ENCODE results near the gene ZSWIM4.

Gene ZSWIM4

DNA sequence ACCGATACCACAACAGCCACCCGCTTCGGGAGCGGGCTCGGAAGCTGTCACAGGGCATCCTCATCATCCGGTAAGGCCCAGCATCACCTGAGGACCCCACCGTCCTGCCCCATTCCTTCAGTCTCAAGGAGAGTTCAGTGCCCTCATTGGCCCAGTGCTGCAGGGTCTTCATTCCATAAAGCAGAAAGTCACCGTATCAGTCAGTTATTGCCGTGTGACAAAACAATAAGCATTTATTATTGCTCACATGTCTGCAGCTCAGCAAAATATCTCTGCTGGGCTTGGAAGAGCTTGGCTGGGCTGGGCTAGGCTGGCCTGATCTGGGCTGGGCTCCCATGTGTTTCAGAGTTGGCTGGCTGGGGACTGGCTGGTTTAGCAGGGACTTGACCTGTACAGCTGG, 39.0 kb upstream of the ZSWIM4 start:
- Histone ChIP-seq H3K79me2 (ENCODE audit: low read length) (no peaks in the 10 kb centered on the region), H3K9me3 (ENCODE audit: insufficient read depth, low read length) (no peaks in the 10 kb centered on the region), H4K20me1 (ENCODE audit: insufficient read depth, low read length) (no peaks in the 10 kb centered on the region), H2AFZ (ENCODE audit: low read depth, low read length) (no peak overlapping the region), H3K36me3 (replicated peaks; ENCODE audit: low read depth, low read length) (peaks cover 32% of the 10 kb centered on the region), H3K4me3 (ENCODE audit: low read length) (no peak overlapping the region), H3K27ac (ENCODE audit: low read length) (no peak overlapping the region), H3K4me2 (ENCODE audit: low read length) (no peak overlapping the region), H3K9ac (ENCODE audit: low read length) (no peak overlapping the region), H3K4me1 (ENCODE audit: low read length) (no peaks in the 10 kb centered on the region), H3K27me3 (ENCODE audit: low read depth, low read length) (no peaks in the 10 kb centered on the region)
- TF ChIP-seq EZH2phosphoT487 (IDR thresholded peaks at IDR 0.05; ENCODE audit: low read depth): no peak
- TF ChIP-seq, protein P1, sequence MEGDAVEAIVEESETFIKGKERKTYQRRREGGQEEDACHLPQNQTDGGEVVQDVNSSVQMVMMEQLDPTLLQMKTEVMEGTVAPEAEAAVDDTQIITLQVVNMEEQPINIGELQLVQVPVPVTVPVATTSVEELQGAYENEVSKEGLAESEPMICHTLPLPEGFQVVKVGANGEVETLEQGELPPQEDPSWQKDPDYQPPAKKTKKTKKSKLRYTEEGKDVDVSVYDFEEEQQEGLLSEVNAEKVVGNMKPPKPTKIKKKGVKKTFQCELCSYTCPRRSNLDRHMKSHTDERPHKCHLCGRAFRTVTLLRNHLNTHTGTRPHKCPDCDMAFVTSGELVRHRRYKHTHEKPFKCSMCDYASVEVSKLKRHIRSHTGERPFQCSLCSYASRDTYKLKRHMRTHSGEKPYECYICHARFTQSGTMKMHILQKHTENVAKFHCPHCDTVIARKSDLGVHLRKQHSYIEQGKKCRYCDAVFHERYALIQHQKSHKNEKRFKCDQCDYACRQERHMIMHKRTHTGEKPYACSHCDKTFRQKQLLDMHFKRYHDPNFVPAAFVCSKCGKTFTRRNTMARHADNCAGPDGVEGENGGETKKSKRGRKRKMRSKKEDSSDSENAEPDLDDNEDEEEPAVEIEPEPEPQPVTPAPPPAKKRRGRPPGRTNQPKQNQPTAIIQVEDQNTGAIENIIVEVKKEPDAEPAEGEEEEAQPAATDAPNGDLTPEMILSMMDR (IDR thresholded peaks at IDR 0.05; ENCODE audit: low read depth, low read length): no peak

DNA sequence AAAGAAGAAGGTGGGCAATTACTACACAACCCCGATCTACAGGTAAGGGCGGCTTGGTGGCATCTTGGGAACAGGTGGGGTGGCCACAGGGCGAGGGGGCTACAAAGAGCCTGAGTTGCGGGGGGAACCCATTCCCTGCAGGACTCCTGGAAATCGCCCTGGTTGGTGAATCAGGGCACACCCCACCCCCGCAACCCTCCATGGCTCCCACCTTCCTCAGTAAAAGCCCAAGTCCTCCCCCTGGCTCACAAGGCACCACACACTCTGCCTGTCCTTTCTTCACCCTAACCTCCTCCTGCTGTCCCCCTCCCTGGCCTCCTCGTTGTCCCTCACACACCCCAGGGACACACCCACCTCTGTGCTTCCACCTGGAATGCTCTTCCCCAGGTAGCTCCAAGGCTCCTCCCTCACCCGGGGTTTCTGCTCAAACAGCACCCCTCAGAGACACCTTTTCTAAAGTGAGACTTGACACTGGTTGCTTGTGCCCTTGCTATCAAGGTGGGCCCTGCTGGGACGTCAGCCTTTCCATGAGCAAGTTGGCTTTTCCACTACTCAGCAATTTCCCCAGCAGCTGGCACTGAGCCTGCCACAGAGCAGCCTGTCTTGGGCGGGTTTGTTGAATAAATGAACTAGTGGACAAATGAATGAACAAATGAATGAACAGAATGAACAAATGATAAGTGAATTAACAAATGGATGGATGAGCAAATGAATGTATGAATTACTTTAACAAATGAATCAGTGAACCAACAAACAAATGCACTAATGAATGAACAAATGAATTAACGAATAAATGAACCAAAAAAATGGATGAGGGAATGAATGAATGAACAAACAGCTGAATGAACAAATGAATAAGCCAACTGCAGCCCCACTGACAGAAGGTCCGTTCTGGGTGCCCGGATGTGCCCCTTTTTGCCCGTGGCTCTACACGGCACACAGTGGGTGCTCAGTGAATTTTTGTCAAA, 37.2 kb upstream of the ZSWIM4 start:
- H3K9me3 ChIP-seq (ENCODE audit: insufficient read depth, low read length): no peaks in the 10 kb centered on the region
- no peak overlapping the region for H2AFZ ChIP-seq (ENCODE audit: low read depth, low read length)

DNA sequence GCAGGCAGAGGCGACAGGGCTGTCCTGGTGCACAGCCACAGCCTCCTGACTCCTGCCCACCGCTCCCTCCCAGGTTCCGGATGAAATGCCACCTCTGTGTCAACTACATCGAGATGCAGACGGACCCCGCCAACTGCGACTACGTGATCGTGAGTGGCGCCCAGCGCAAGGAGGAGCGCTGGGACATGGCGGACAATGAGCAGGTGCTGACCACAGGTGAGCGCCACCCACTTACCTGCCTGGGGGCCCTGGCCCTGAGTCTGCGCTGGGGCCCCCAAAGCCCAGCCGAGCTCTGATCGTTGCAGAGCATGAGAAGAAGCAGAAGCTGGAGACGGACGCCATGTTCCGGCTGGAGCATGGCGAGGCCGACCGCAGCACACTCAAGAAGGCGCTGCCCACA, 36.4 kb upstream of the ZSWIM4 start:
- Histone ChIP-seq H3K36me3 (replicated peaks; ENCODE audit: low read depth, low read length) (peaks cover 40% of the 10 kb centered on the region), H3K9ac (ENCODE audit: low read length) (no peak overlapping the region), H3K27me3 (ENCODE audit: low read depth, low read length) (no peaks in the 10 kb centered on the region), H3K9me3 (ENCODE audit: insufficient read depth, low read length) (no peaks in the 10 kb centered on the region), H3K4me3 (ENCODE audit: low read length) (no peak overlapping the region), H3K27ac (ENCODE audit: low read length) (no peak overlapping the region), H4K20me1 (ENCODE audit: insufficient read depth, low read length) (no peaks in the 10 kb centered on the region), H3K4me2 (ENCODE audit: low read length) (no peak overlapping the region), H3K79me2 (ENCODE audit: low read length) (peaks cover 6% of the 10 kb centered on the region), H3K4me1 (ENCODE audit: low read length) (0 out of 2 replicates have a peak, but pooled peaks cover under 1% of the 10 kb centered on the region), H2AFZ (ENCODE audit: low read depth, low read length) (no peak overlapping the region)
- TF ChIP-seq EZH2phosphoT487 (IDR thresholded peaks at IDR 0.05; ENCODE audit: low read depth): no peak
- TF ChIP-seq, protein P1 (IDR thresholded peaks at IDR 0.05; ENCODE audit: low read depth, low read length): no peak

More for the DNA sequence above, 37.2 kb upstream of the ZSWIM4 start:
- no peak overlapping the region for H3K4me3 ChIP-seq (ENCODE audit: low read length)
- H3K27ac ChIP-seq (ENCODE audit: low read length): no peak overlapping the region
- H3K36me3 ChIP-seq (replicated peaks; ENCODE audit: low read depth, low read length): peaks cover 37% of the 10 kb centered on the region
- no peaks in the 10 kb centered on the region for H4K20me1 ChIP-seq (ENCODE audit: insufficient read depth, low read length)
- no peaks in the 10 kb centered on the region for H3K27me3 ChIP-seq (ENCODE audit: low read depth, low read length)
- no peak overlapping the region for H3K4me2 ChIP-seq (ENCODE audit: low read length)
- TF ChIP-seq EZH2phosphoT487 (IDR thresholded peaks at IDR 0.05; ENCODE audit: low read depth): no peak
- TF ChIP-seq, protein P1 (IDR thresholded peaks at IDR 0.05; ENCODE audit: low read depth, low read length): no peak
- H3K79me2 ChIP-seq (ENCODE audit: low read length): no peaks in the 10 kb centered on the region
- no peaks in the 10 kb centered on the region for H3K4me1 ChIP-seq (ENCODE audit: low read length)
- no peak overlapping the region for H3K9ac ChIP-seq (ENCODE audit: low read length)

DNA sequence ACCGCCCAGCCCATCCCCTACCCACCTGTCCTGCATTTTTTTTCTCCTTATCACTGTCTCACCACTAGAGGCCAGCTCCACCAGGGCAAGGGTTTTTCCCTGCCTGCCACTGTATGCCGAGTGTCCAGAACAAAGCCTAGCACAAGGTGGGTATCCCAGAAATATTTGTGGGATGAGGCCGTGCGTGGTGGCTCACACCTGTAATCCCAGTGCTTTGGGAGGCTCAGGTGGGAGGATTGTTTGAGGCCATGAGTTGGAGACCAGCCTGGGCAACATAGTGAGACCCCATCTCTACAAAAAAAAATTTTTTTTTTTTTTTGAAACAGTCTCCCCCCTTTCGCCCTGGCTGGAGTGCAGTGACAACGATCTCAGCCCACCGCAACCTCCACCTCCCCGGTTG, 33.8 kb upstream of the ZSWIM4 start:
- Histone ChIP-seq H3K27ac (ENCODE audit: low read length) (no peak overlapping the region), H3K36me3 (replicated peaks; ENCODE audit: low read depth, low read length) (peaks cover 27% of the 10 kb centered on the region), H3K9ac (ENCODE audit: low read length) (no peak overlapping the region), H3K79me2 (ENCODE audit: low read length) (peaks cover 20% of the 10 kb centered on the region), H3K4me1 (ENCODE audit: low read length) (peaks cover 8% of the 10 kb centered on the region), H3K4me2 (ENCODE audit: low read length) (no peak overlapping the region), H3K27me3 (ENCODE audit: low read depth, low read length) (no peaks in the 10 kb centered on the region), H3K4me3 (ENCODE audit: low read length) (no peak overlapping the region), H2AFZ (ENCODE audit: low read depth, low read length) (no peak overlapping the region), H3K9me3 (ENCODE audit: insufficient read depth, low read length) (no peaks in the 10 kb centered on the region), H4K20me1 (ENCODE audit: insufficient read depth, low read length) (no peaks in the 10 kb centered on the region; the same call in 1 of the 2 replicates)
- TF ChIP-seq, protein P1 (IDR thresholded peaks at IDR 0.05; ENCODE audit: low read depth, low read length): no peak
- TF ChIP-seq EZH2phosphoT487 (IDR thresholded peaks at IDR 0.05; ENCODE audit: low read depth): no peak
